IMR-90 (cell line): ENCODE results near the gene ZNF488. TPM values are rescaled to one million over a fixed set of nuclear protein-coding genes. Genes with fewer than 3 reads are reported as not detected.

Source experiments
- ATAC-seq: fragments of 200-7000 bp; cut with Tn5 transposase; 2 replicates; pipeline ENCODE4 v1.9.1; 2020; ENCODE audit warnings: low read depth, mild to moderate bottlenecking, moderate library complexity
- BruUV-seq: library from RNA; stranded (reverse); fragments of 400-500 nt; replicated peaks from 2 replicates; lab custom pipeline; 2021; lab: Mats Ljungman, UMichigan
- CTCF ChIA-PET: fragments of 300-600 bp; formaldehyde crosslinking; extraction: SDS; loops from one replicate; lab custom pipeline; 2021; ENCODE audit warnings: antibody characterized with exemption; lab: Yijun Ruan, JAX
- POLR2A ChIA-PET: fragments of 300-600 bp; sonication (Branson Sonifier 250); formaldehyde crosslinking; loops from one replicate; lab custom pipeline; 2022; ENCODE audit warnings: antibody characterized with exemption; ENCODE audit not compliant: unreplicated experiment; lab: Charles Lee
- DNase-seq: peaks from one replicate; pipeline ENCODE4 v3.0.0; 2013
- H2AFZ ChIP-seq: replicated peaks from 2 replicates; pipeline ENCODE3; 2013; ENCODE audit warnings: low read length, mild to moderate bottlenecking; ENCODE audit not compliant: poor library complexity
- H2AK5ac ChIP-seq: 2 replicates; pipeline ENCODE4 v1.6.1; 2013; ENCODE audit warnings: low read depth, low read length, inconsistent platforms
- H2AK9ac ChIP-seq: replicated peaks from 2 replicates; pipeline ENCODE3; 2013; ENCODE audit warnings: mild to moderate bottlenecking, low read depth, low read length, moderate library complexity; ENCODE audit not compliant: poor library complexity
- H2BK120ac ChIP-seq: 2 replicates; pipeline ENCODE4 v1.6.1; 2013; ENCODE audit warnings: low read depth, low read length, inconsistent platforms
- H2BK15ac ChIP-seq: 3 replicates; pipeline ENCODE4 v1.6.1; 2013; ENCODE audit warnings: low read depth, low read length, inconsistent platforms
- H2BK20ac ChIP-seq: 2 replicates; pipeline ENCODE4 v1.6.1; 2013; ENCODE audit warnings: low read depth, mild to moderate bottlenecking, inconsistent platforms, low read length, moderate library complexity
- H2BK5ac ChIP-seq: 2 replicates; pipeline ENCODE4 v1.6.1; 2013; ENCODE audit warnings: mild to moderate bottlenecking, low read depth, low read length, inconsistent platforms; ENCODE audit not compliant: poor library complexity, severe bottlenecking
- H3K14ac ChIP-seq: replicated peaks from 2 replicates; pipeline ENCODE4 v1.6.1; 2013; ENCODE audit warnings: low read depth, low read length, inconsistent platforms
- H3K18ac ChIP-seq: 2 replicates; pipeline ENCODE4 v1.6.1; 2013; ENCODE audit warnings: low read depth, low read length, control low read depth
- H3K23ac ChIP-seq: 2 replicates; pipeline ENCODE4 v1.6.1; 2013; ENCODE audit warnings: low read depth, low read length, inconsistent platforms
- H3K27ac ChIP-seq: 2 replicates; pipeline ENCODE4 v1.5.1; 2013; ENCODE audit warnings: mild to moderate bottlenecking, control low read depth, low read length; ENCODE audit not compliant: insufficient read depth
- H3K27me3 ChIP-seq: 2 replicates; pipeline ENCODE4 v1.6.1; 2013; ENCODE audit warnings: low read length; ENCODE audit not compliant: control insufficient read depth, insufficient read depth
- H3K36me3 ChIP-seq: 2 replicates; pipeline ENCODE4 v1.6.1; 2013; ENCODE audit warnings: low read length, mixed read lengths; ENCODE audit not compliant: control insufficient read depth, insufficient read depth
- H3K4ac ChIP-seq: 2 replicates; pipeline ENCODE4 v1.6.1; 2013; ENCODE audit warnings: low read depth, low read length, inconsistent platforms
- H3K4me1 ChIP-seq: 2 replicates; pipeline ENCODE4 v1.6.1; 2013; ENCODE audit warnings: low read length, mixed read lengths; ENCODE audit not compliant: control insufficient read depth, insufficient read depth
- H3K4me2 ChIP-seq: 2 replicates; pipeline ENCODE4 v1.6.1; 2013; ENCODE audit warnings: low read depth, mild to moderate bottlenecking, control low read depth, low read length, moderate library complexity
- H3K4me3 ChIP-seq: 2 replicates; pipeline ENCODE4 v1.5.1; 2013; ENCODE audit warnings: low read depth, mild to moderate bottlenecking, control low read depth, low read length, moderate library complexity; ENCODE audit not compliant: insufficient read depth
- H3K56ac ChIP-seq: 2 replicates; pipeline ENCODE4 v1.6.1; 2013; ENCODE audit warnings: low read length, inconsistent platforms; ENCODE audit not compliant: insufficient read depth; ENCODE audit errors: extremely low read depth
- H3K79me1 ChIP-seq, 2 experiments: 2 replicates each; pipeline ENCODE4 v1.6.1; 2013; ENCODE audit warnings: low read length in 2 of 2, inconsistent platforms in 1 of 2, low read depth in 1 of 2
- H3K9ac ChIP-seq: 2 replicates; pipeline ENCODE4 v1.6.1; 2013; ENCODE audit warnings: low read depth, low read length, control low read depth
- H3K9me1 ChIP-seq: 2 replicates; pipeline ENCODE4 v1.6.1; 2013; ENCODE audit warnings: low read length, inconsistent platforms; ENCODE audit not compliant: insufficient read depth
- H3K9me3 ChIP-seq: 2 replicates; pipeline ENCODE4 v1.6.1; 2013; ENCODE audit warnings: low read length; ENCODE audit not compliant: control insufficient read depth, insufficient read depth
- H4K20me1 ChIP-seq: 2 replicates; pipeline ENCODE4 v1.6.1; 2013; ENCODE audit warnings: low read length, inconsistent platforms; ENCODE audit not compliant: insufficient read depth
- H4K5ac ChIP-seq: 2 replicates; pipeline ENCODE4 v1.6.1; 2013; ENCODE audit warnings: mild to moderate bottlenecking, low read depth, low read length, control low read depth
- H4K8ac ChIP-seq, 2 experiments: 2 replicates each; pipeline ENCODE4 v1.6.1; 2013; ENCODE audit warnings: low read depth in 2 of 2, low read length in 2 of 2, control low read depth in 1 of 2, inconsistent platforms in 1 of 2
- H4K91ac ChIP-seq: 2 replicates; pipeline ENCODE4 v1.6.1; 2013; ENCODE audit warnings: low read depth, low read length, inconsistent platforms; ENCODE audit not compliant: insufficient read depth
- CHD1 ChIP-seq: IDR thresholded peaks from 2 replicates; pipeline ENCODE4 v1.6.1; 2012; ENCODE audit warnings: low read depth, low read length, improper control_type of control experiment
- RAD21 ChIP-seq: IDR thresholded peaks from 2 replicates; pipeline ENCODE4 v1.6.1; 2012; ENCODE audit warnings: low read length, improper control_type of control experiment
- RCOR1 ChIP-seq: IDR thresholded peaks from 2 replicates; pipeline ENCODE4 v1.6.1; 2012; ENCODE audit warnings: mild to moderate bottlenecking, low read length, improper control_type of control experiment; ENCODE audit not compliant: insufficient replicate concordance
- USF2 ChIP-seq: fragments of 150-350 bp; IDR thresholded peaks from 2 replicates; pipeline ENCODE4 v1.6.1; 2017; ENCODE audit warnings: mild to moderate bottlenecking, antibody characterized with exemption, low read length, low read depth
- WGBS, 2 experiments: methylation state at CpG; one replicate each; pipeline versions ENCODE4 v1.1.5 to v1.1.7; 2013; ENCODE audit warnings: missing lambda C conversion rate in 2 of 2; ENCODE audit not compliant: insufficient read length in 1 of 2; ENCODE audit errors: extremely low coverage in 2 of 2; 5-methylcytosine and 5-hydroxymethylcytosine counted together
- dilution Hi-C: fragments of 300-500 bp; cut with HindIII; formaldehyde crosslinking; loops from one replicate; pipeline ENCODE4 v1.14.3; 2018; ENCODE audit warnings: low sequenced_read_pairs; ENCODE audit not compliant: unreplicated experiment
- in situ Hi-C: fragments of 300-500 bp; cut with MboI; formaldehyde crosslinking; loops from 3 replicates; pipeline ENCODE4 v1.14.3; 2019; ENCODE audit warnings: low sequenced_read_pairs, inconsistent platforms, mixed read lengths
- intact Hi-C: fragments of 100-400 bp; cut with micrococcal nuclease; formaldehyde crosslinking; loops from 2 replicates; pipeline ENCODE4 v1.10.0; 2022
- polyA plus RNA-seq, 3 experiments: library from polyadenylated mRNA; depleted of rRNA; stranded (reverse); fragments of >200 nt; gene quantifications; 2 replicates each; pipeline ENCODE4 v1.2.3, GENCODE V29; 2012; ENCODE audit warnings: low replicate concordance in 1 of 3
- total RNA-seq: library from RNA; depleted of rRNA; stranded (reverse); fragments of >200 nt; gene quantifications from 2 replicates; pipeline ENCODE4 v1.2.3, GENCODE V29; 2012
- TF ChIP-seq, protein P1 (sequence below): fragments of 150-350 bp; IDR thresholded peaks from 2 replicates; pipeline ENCODE4 v1.6.1; 2016; ENCODE audit warnings: low read depth, mild to moderate bottlenecking, low read length, moderate library complexity, borderline replicate concordance

The ZNF488 gene
- total and polyA plus RNA-seq, 2 of the 4 experiments (the other 2 are of a cell fraction), result under 0.01 to 0.14 TPM

DNA sequence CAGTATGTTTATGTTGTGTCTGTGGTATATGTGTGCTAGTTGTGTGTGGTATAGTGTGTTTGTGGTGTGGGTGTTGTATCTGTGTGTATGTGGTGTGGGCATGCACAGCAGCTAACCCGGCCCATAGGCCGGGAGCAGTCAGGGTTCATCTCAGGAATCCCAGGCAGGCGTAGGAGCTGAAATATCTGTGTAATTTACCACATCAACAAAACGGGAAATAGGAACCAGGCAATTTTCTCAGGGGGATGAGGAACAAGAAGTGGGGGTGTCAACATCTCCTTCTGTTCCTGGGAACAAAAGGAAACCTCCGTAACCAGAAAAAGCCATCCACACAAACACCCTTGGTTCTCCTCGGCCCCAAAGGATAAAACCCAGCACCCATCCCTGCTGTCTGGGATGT, 24.5 kb upstream of the ZNF488 start:
- no peak overlapping the region for H4K5ac ChIP-seq
- CTCF ChIA-PET, result no interaction called here
- TF ChIP-seq, protein P1, sequence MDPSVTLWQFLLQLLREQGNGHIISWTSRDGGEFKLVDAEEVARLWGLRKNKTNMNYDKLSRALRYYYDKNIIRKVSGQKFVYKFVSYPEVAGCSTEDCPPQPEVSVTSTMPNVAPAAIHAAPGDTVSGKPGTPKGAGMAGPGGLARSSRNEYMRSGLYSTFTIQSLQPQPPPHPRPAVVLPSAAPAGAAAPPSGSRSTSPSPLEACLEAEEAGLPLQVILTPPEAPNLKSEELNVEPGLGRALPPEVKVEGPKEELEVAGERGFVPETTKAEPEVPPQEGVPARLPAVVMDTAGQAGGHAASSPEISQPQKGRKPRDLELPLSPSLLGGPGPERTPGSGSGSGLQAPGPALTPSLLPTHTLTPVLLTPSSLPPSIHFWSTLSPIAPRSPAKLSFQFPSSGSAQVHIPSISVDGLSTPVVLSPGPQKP, result no peak
- TF ChIP-seq RAD21, result no peak
- no peak for TF ChIP-seq CHD1
- TF ChIP-seq USF2, result no peak
- TF ChIP-seq RCOR1, result no peak
- H3K9ac ChIP-seq, result no peak overlapping the region
- no peaks in the 10 kb centered on the region for H3K79me1 ChIP-seq
- no peak overlapping the region for H3K27ac ChIP-seq
- H3K9me1 ChIP-seq, result peaks cover 20% of the 10 kb centered on the region
- no peak overlapping the region for H3K56ac ChIP-seq
- intact Hi-C loops (no loop called here), in situ Hi-C loops (loop anchor here (25.0 kb wide), 1 partner anchor 871 kb away; no protein-coding TSS in a partner anchor), dilution Hi-C loops (no loop called here)
- no peak overlapping the region for H2BK120ac ChIP-seq
- no peaks in the 10 kb centered on the region for H3K9me3 ChIP-seq
- H2AK9ac ChIP-seq, result no peak overlapping the region
- no peak overlapping the region for H3K4me2 ChIP-seq
- H2AFZ ChIP-seq, result peak overlapping the region; percentile 21
- no peak for DNase-seq
- H3K23ac ChIP-seq, result no peak overlapping the region
- no peak overlapping the region for H4K91ac ChIP-seq
- no peak overlapping the region; a peak in 1 of 4 replicates for H4K8ac ChIP-seq
- no peaks in the 10 kb centered on the region; the same call in 1 of the 2 replicates for H4K20me1 ChIP-seq
- no peak for ATAC-seq
- H2BK5ac ChIP-seq, result peak overlapping the region; percentile 56
- H3K4me3 ChIP-seq, result no peak overlapping the region
- no peak overlapping the region; the same call in 1 of the 2 replicates for H3K4ac ChIP-seq
- H2BK20ac ChIP-seq, result peak overlapping the region; percentile 18
- no peak overlapping the region for H3K18ac ChIP-seq
- H2BK15ac ChIP-seq, result no peak overlapping the region
- POLR2A ChIA-PET, result no interaction called here
- no TSS peak for BruUV-seq
- no CpG with 5 or more reads among the region's 6 CpGs for WGBS, 2 experiments
- peaks cover 13% of the 10 kb centered on the region for H3K4me1 ChIP-seq
- H2AK5ac ChIP-seq, result peak overlapping the region; percentile 93; the same call in 1 of the 2 replicates
- 0 out of 2 replicates have a peak overlapping the region, but pooled peaks have one; percentile 13 for H3K14ac ChIP-seq
- H3K27me3 ChIP-seq, result peaks cover 17% of the 10 kb centered on the region
- no peaks in the 10 kb centered on the region for H3K36me3 ChIP-seq
